ENCODE data around the gene GPC5.

The GPC5 gene

DNA sequence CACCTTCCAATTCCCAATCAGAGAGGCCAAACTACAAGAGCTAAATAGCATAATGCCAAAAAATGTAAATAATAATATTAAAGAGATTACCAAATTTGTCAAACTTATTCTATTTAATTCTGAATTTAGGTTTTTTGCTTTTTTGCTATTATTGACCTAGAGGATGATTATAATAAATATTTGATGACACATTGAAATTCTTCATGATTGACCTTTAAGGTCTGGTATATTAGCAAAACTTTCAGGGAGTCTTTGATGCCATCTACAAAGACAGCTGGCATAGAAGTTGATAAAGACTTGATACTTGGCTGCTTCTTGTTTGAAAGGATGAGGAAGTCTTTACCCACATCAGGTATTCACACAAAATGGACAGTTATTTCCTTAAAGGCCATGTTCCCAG lies 1168.3 kb downstream of the GPC5 start:
- Histone ChIP-seq H3K4me3 (no peak overlapping the region), H3K27ac (no peak overlapping the region)
- no peak for TF ChIP-seq CTCF (IDR thresholded peaks at IDR 0.05)
- no peak for DNase-seq (ENCODE audit: low spot score)

DNA sequence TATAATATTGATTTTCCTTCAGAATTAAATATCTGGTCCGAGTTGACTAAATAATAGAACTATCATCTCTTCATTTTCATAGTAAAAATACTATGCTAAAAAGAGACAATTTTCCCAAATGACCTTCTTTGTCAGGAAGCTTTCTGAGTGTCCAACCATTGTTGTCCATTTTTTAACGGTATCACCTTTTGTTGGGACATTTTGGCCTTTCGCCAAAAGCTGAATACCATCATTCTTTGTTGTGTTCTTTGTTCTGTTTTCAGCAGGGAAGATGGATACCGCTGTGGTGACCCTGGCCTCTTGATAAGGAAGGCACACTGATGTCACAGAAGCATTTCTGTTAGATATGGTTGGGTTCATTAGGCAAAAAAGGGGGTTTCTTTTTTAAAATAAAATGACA lies 1173.8 kb downstream of the GPC5 start:
- no peak overlapping the region for H3K27ac ChIP-seq
- no peak for DNase-seq (ENCODE audit: low spot score)
- no peak for TF ChIP-seq CTCF (IDR thresholded peaks at IDR 0.05)
- H3K4me3 ChIP-seq = no peak overlapping the region

DNA sequence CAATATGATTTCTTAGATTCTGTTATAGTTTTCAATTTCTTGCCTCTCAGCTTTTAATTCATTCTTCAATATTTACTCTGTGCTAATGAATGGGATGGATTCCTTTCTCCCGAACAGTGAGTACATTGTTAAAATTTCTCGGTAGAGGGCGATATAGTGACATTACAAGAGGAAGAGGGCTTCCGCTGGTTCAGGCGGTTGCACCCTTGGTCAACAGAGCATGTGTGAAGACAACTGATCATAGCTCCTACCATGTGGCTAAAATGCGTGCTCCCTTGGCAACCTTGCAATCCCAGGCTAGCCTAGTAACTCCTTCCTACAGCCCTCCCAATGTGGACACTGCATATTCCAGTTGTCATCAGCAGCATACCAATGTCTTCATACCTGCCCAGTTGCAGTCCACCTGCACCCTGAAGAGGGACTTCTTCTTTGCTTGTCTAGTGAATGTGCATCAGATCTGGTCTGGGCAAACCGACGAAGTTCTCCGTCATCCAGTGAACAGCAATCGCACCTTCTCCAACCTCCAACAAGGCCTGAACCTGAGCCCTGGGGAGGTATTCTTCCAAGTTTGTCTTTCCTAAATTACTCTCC lies 1175.1 kb downstream of the GPC5 start:
- Histone ChIP-seq H3K27ac (no peak overlapping the region), H3K4me3 (no peak overlapping the region)
- DNase-seq (ENCODE audit: low spot score) = no peak
- no peak for TF ChIP-seq CTCF (IDR thresholded peaks at IDR 0.05)

- DNase-seq (ENCODE audit: low spot score) = no peak
- no peak for TF ChIP-seq CTCF (IDR thresholded peaks at IDR 0.05)
Observed at GRCh38 chr13:92574499-92574898, 1176.1 kb downstream of the GPC5 start.

GRCh38 chr13:92575777-92576176 lies 1177.4 kb downstream of the GPC5 start:
- H3K4me3 ChIP-seq = no peak overlapping the region
- TF ChIP-seq CTCF (IDR thresholded peaks at IDR 0.05) = no peak
- no peak overlapping the region for H3K27ac ChIP-seq
- DNase-seq (ENCODE audit: low spot score) = no peak

More at GRCh38 chr13:92574499-92574898, 1176.1 kb downstream of the GPC5 start:
- H3K27ac ChIP-seq = no peak overlapping the region
- no peak overlapping the region for H3K4me3 ChIP-seq

DNA sequence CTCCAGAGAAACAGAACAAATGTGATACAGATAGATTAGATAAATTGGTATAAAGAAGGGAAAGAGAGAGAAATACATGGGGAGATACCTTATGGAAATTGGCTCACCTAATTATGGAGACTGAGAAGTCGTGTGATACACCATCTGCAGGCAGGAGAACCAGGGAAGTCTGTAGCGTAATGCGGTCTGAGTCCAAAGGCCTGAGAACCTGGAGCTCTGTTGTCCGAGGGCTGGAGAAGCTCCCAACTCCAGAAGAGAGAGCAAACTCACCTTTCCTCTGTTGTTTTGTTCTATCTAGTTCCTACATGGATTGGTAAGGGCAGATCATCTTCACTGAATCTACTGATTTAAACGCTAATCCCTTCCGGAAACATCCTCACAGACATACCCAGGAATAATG lies 1179.9 kb downstream of the GPC5 start:
- no peak for DNase-seq (ENCODE audit: low spot score)
- no peak for TF ChIP-seq CTCF (IDR thresholded peaks at IDR 0.05)
- no peak overlapping the region for H3K27ac ChIP-seq
- H3K4me3 ChIP-seq = no peak overlapping the region

DNA sequence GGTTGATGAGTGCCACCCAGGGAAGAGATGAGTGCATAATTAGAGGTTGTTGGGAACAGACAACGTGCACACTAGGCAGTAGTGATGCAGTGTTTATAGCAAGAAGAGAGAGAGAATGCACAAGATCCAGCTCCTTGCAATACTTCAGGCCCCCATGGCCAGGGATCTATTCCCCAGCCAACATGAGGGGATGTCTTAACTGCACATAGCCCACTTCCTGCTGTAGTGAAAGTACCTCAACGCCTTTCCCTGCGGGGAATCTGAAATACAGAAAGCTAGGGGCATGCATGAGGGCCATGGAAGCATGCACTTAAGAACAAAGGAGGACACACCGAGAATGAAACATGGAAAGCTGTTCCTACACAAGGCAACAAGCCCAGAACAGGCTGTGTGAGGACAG lies 1191.5 kb downstream of the GPC5 start:
- TF ChIP-seq CTCF (IDR thresholded peaks at IDR 0.05) = no peak
- DNase-seq (ENCODE audit: low spot score) = no peak
- Histone ChIP-seq H3K27ac (no peak overlapping the region), H3K4me3 (no peak overlapping the region)
